ENCODE data around the gene FANCL.
"Not testable (repeated sequence)": the region's sequence is repeated elsewhere in the genome, so short reads cannot be mapped to it uniquely, and the experiment has no call there.

The FANCL gene

DNA sequence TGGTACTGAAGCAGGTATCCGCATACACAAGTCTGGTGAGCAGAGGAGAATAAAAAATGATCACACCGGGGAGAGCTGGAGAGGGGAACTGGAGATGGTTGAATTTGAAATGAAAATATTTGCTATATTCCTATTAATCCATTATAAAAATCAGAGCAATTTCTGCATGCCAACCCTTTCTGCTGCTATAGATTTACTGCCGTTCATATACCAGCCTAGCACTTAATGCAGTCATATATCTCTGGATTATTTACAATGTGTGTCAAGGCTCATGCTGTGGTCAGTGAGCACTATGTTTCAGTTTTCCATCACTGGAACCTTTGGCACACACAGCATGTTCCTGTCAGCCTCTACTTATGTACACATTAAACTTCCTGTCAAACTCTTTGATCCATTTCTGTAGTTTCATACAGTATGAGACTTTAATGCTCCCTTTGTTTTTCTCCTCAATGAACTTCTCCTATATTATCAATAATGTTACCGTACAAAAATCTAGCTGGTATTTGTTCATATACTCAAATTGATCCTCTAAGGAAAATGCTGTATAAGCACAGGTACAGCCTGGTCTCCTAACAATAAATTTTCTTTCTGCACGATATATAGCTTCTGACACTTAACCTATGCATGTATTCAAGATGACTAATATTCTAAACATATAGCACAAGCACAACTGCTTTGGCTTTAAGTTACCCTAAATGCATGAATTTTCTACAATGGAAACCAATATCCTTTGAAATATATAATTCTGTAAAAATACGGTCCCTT, 36.7 kb downstream of the FANCL start:
- Histone ChIP-seq H3K27me3 (ENCODE audit: insufficient read depth, low read length) (no peaks in the 10 kb centered on the region), H3K4me3 (ENCODE audit: low read length) (no peak overlapping the region), H3K9me3 (ENCODE audit: insufficient read depth, low read depth, low read length) (no peaks in the 10 kb centered on the region), H3K4me1 (ENCODE audit: insufficient read depth, low read length) (peaks cover 21% of the 10 kb centered on the region), H3K9ac (ENCODE audit: low read depth, low read length) (no peak overlapping the region), H3K27ac (ENCODE audit: low read depth, low read length) (no peak overlapping the region), H3K36me3 (ENCODE audit: insufficient read depth, low read length) (peaks cover 53% of the 10 kb centered on the region)
- WGBS = 96% methylated on average over 6 of the region's 6 CpGs

DNA sequence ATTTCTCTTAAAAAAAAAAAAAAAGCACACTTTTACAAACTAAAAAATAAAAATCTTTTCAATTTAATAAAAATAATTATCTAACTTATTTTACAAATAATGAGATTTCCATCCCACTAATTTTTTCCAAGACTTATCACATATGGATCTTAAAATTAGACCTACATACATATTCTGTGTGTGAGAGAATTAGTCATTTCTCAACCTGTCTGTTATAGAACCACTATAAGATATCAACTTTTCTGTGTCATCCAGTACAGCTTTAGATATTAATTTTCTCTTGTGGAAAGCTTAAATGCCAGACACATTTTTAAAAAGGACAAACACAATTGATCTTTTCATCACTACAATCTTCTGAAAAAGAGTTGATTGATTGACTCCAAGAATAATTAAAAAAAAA, 38.1 kb downstream of the FANCL start:
- Histone ChIP-seq H3K27ac (ENCODE audit: low read depth, low read length) (no peak overlapping the region), H3K4me1 (ENCODE audit: insufficient read depth, low read length) (peaks cover 15% of the 10 kb centered on the region), H3K9me3 (ENCODE audit: insufficient read depth, low read depth, low read length) (no peaks in the 10 kb centered on the region), H3K36me3 (ENCODE audit: insufficient read depth, low read length) (peaks cover 64% of the 10 kb centered on the region), H3K4me3 (ENCODE audit: low read length) (no peak overlapping the region), H3K9ac (ENCODE audit: low read depth, low read length) (no peak overlapping the region), H3K27me3 (ENCODE audit: insufficient read depth, low read length) (no peaks in the 10 kb centered on the region)

DNA sequence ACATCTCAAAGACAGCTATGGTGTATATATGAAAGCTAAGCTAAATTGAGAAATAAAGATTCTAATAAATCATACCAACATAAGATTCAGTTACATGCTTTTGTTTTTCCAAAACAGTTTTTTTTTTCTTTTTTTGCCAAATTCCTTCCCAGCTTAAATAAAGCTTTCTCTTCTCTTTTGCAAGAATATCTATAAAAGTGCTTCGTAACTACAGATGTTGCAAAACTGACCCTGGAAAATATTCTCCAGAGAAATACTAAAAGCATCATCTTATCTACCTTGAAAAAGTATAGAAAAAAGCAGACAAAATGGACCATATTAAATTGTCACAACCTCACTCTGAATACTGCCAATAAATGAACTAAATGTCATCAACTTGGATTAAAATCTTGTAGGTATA, 38.7 kb downstream of the FANCL start:
- 96% methylated on average over 1 of the region's 1 CpG for WGBS
- H3K9me3 ChIP-seq (ENCODE audit: insufficient read depth, low read depth, low read length) = no peaks in the 10 kb centered on the region
- peaks cover 9% of the 10 kb centered on the region for H3K4me1 ChIP-seq (ENCODE audit: insufficient read depth, low read length)
- H3K9ac ChIP-seq (ENCODE audit: low read depth, low read length) = no peak overlapping the region
- H3K4me3 ChIP-seq (ENCODE audit: low read length) = no peak overlapping the region
- H3K27ac ChIP-seq (ENCODE audit: low read depth, low read length) = no peak overlapping the region
- H3K27me3 ChIP-seq (ENCODE audit: insufficient read depth, low read length) = no peaks in the 10 kb centered on the region
- H3K36me3 ChIP-seq (ENCODE audit: insufficient read depth, low read length) = peaks cover 70% of the 10 kb centered on the region

DNA sequence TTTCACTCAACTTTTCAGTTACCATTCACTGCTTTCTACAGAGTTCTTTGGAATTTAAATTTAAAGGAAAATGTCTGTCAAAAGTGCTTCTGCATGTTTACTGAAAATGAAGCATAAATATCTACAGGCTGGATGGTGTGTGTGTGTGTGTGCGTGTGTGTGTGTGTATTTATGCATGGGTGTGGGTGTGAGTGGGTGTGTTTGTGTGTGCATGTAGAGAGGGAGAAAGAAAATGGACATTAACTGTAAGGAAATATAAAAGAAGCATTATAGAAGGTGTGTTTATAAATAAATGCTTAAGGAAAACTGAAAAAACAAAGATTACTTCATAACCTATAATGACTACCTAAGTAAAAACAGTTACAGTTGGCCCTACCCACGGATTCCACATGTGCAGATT, 43.2 kb downstream of the FANCL start:
- no peak overlapping the region for H3K9ac ChIP-seq (ENCODE audit: low read depth, low read length)
- no peaks in the 10 kb centered on the region for H3K4me1 ChIP-seq (ENCODE audit: insufficient read depth, low read length)
- WGBS = 93% methylated on average over 2 of the region's 2 CpGs
- H3K36me3 ChIP-seq (ENCODE audit: insufficient read depth, low read length) = peaks cover 83% of the 10 kb centered on the region
- H3K9me3 ChIP-seq (ENCODE audit: insufficient read depth, low read depth, low read length) = no peaks in the 10 kb centered on the region
- H3K4me3 ChIP-seq (ENCODE audit: low read length) = no peak overlapping the region
- H3K27ac ChIP-seq (ENCODE audit: low read depth, low read length) = no peak overlapping the region
- H3K27me3 ChIP-seq (ENCODE audit: insufficient read depth, low read length) = no peaks in the 10 kb centered on the region

DNA sequence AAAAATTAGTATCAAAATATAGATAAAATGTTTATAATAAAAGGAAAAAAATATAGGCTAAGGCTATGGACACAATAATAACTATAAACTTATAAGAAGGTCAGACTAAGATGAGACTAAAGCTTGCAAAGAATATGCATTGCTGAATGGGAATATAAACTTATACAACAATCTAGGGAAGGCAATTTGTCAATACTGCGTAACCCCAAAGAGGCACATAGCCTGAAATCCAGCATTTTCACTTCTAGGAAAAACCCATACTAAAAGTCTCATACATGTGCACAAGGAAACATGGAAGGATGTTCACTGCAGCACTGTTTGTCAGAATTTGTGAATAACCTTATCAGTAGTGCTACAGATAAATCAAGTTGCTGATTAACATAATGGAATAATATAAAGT, 45.5 kb downstream of the FANCL start:
- H3K9me3 ChIP-seq (ENCODE audit: insufficient read depth, low read depth, low read length) = no peaks in the 10 kb centered on the region
- no peaks in the 10 kb centered on the region for H3K4me1 ChIP-seq (ENCODE audit: insufficient read depth, low read length)
- H3K4me3 ChIP-seq (ENCODE audit: low read length) = no peak overlapping the region
- H3K36me3 ChIP-seq (ENCODE audit: insufficient read depth, low read length) = peaks cover 68% of the 10 kb centered on the region
- no peak overlapping the region for H3K9ac ChIP-seq (ENCODE audit: low read depth, low read length)
- H3K27me3 ChIP-seq (ENCODE audit: insufficient read depth, low read length) = no peaks in the 10 kb centered on the region
- H3K27ac ChIP-seq (ENCODE audit: low read depth, low read length) = no peak overlapping the region
- 100% methylated on average over 1 of the region's 1 CpG for WGBS

DNA sequence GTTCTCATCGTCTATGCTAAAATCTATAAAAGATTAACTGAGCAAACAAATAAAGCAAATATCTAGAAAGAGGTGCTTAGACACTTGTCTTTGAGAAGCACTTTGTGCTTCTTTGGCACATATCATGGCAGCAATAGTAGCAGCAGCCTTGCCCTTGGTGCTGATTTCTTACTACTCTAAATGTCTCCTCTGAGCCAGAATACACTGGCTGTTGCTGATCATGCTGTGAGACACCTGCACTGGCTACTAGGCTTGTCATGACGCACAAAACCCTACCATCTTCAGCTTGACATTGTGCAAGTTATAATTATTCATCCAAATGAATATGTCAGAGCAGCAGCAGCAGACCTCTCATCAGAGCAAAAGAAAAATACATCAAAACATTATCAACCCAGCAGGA, 46.7 kb downstream of the FANCL start:
- H3K36me3 ChIP-seq (ENCODE audit: insufficient read depth, low read length) = peaks cover 63% of the 10 kb centered on the region
- 94% methylated on average over 2 of the region's 2 CpGs for WGBS
- no peak overlapping the region for H3K9ac ChIP-seq (ENCODE audit: low read depth, low read length)
- no peaks in the 10 kb centered on the region for H3K27me3 ChIP-seq (ENCODE audit: insufficient read depth, low read length)
- no peaks in the 10 kb centered on the region for H3K9me3 ChIP-seq (ENCODE audit: insufficient read depth, low read depth, low read length)
- H3K4me1 ChIP-seq (ENCODE audit: insufficient read depth, low read length) = no peaks in the 10 kb centered on the region
- H3K4me3 ChIP-seq (ENCODE audit: low read length) = no peak overlapping the region
- H3K27ac ChIP-seq (ENCODE audit: low read depth, low read length) = no peak overlapping the region

DNA sequence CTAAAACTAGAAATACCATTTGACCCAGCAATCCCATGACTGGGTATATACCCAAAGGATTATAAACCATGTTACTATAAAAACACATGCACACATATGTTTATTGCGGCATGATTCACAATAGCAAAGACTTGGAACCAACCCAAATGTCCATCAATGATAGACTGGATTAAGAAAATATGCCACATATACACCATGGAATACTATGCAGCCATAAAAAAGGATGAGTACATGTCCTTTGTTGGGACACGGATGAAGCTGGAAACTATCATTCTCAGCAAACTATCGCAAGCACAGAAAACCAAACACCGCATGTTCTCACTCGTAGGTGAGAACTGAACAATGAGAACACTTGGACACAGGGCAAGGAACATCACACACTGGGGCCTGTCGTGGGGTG, 54.1 kb downstream of the FANCL start:
- not testable (repeated sequence) for H3K9me3 ChIP-seq (ENCODE audit: insufficient read depth, low read depth, low read length); H3K4me1 ChIP-seq (ENCODE audit: insufficient read depth, low read length); H3K27me3 ChIP-seq (ENCODE audit: insufficient read depth, low read length); H3K9ac ChIP-seq (ENCODE audit: low read depth, low read length); H3K4me3 ChIP-seq (ENCODE audit: low read length); H3K27ac ChIP-seq (ENCODE audit: low read depth, low read length)
- peaks cover 37% of the 10 kb centered on the region for H3K36me3 ChIP-seq (ENCODE audit: insufficient read depth, low read length)
- 96% methylated on average over 6 of the region's 6 CpGs for WGBS

DNA sequence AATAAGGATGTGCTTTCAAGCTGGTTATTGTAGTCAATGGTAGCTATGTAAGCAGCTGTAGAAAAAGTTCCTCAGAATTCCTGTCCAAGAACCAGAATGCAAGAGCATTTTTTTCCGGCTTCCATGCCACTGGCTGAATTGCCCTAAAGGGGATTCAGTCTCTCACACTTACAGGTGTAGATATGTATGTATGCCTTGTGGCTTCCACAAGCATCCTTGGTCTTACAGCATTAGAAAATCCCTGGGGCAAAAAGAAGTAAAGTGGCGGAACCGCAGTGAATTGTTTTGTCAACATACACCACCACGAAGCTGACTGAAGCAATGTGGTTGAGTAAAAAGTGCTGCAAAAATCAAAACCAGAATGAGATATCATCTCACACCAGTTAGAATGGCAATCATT, 54.6 kb downstream of the FANCL start:
- Histone ChIP-seq H3K9me3 (ENCODE audit: insufficient read depth, low read depth, low read length) (no peaks in the 10 kb centered on the region), H3K9ac (ENCODE audit: low read depth, low read length) (no peak overlapping the region), H3K4me1 (ENCODE audit: insufficient read depth, low read length) (no peaks in the 10 kb centered on the region), H3K27ac (ENCODE audit: low read depth, low read length) (no peak overlapping the region), H3K27me3 (ENCODE audit: insufficient read depth, low read length) (no peaks in the 10 kb centered on the region), H3K4me3 (ENCODE audit: low read length) (no peak overlapping the region), H3K36me3 (ENCODE audit: insufficient read depth, low read length) (peaks cover 35% of the 10 kb centered on the region)
- 94% methylated on average over 4 of the region's 4 CpGs for WGBS

DNA sequence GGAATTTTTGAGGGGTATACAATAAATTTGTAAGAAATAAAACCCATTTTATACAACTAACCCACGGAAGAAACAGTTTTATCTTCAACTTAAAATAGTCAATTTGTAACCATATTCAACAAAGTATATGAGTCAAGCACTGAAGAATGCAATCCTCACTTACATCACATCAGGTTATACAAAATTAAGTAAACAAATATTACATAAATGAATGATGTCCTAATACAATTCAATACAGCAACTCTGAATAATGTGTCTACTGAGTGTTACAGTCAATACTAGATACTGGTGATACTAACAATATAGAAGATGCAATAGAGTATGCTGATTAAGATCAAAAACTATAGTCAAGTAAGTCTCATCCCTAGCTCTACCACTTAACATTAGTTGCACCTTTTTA, 58.6 kb downstream of the FANCL start:
- Histone ChIP-seq H3K36me3 (ENCODE audit: insufficient read depth, low read length) (peaks cover 20% of the 10 kb centered on the region), H3K4me1 (ENCODE audit: insufficient read depth, low read length) (no peaks in the 10 kb centered on the region), H3K4me3 (ENCODE audit: low read length) (no peak overlapping the region), H3K9ac (ENCODE audit: low read depth, low read length) (no peak overlapping the region), H3K27me3 (ENCODE audit: insufficient read depth, low read length) (no peaks in the 10 kb centered on the region), H3K9me3 (ENCODE audit: insufficient read depth, low read depth, low read length) (no peaks in the 10 kb centered on the region), H3K27ac (ENCODE audit: low read depth, low read length) (no peak overlapping the region)
- 100% methylated on average over 1 of the region's 1 CpG for WGBS

DNA sequence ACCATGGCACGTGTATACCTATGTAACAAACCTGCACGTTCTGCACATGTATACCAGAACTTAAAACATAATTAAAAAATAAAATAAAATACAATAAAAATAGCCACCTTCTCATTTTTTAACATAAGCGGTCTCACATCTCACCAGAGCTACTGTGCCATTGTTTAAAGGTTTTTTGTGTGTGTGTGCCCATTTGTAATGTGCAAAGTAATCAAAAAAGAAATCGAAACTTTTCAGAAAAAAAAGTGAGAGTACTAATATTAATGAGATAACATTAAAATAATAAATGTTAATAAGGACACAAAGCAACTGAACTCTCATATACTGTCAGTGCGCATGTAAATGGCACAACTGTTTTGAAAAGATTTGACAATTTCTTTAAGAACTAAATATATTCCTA, 60.5 kb downstream of the FANCL start:
- Histone ChIP-seq H3K9me3 (ENCODE audit: insufficient read depth, low read depth, low read length) (no peaks in the 10 kb centered on the region), H3K27me3 (ENCODE audit: insufficient read depth, low read length) (no peaks in the 10 kb centered on the region), H3K4me3 (ENCODE audit: low read length) (no peak overlapping the region), H3K36me3 (ENCODE audit: insufficient read depth, low read length) (peaks cover 19% of the 10 kb centered on the region; the same call in 1 of the 2 replicates), H3K4me1 (ENCODE audit: insufficient read depth, low read length) (no peaks in the 10 kb centered on the region), H3K27ac (ENCODE audit: low read depth, low read length) (no peak overlapping the region), H3K9ac (ENCODE audit: low read depth, low read length) (no peak overlapping the region)
- WGBS = 90% methylated on average over 2 of the region's 5 CpGs

DNA sequence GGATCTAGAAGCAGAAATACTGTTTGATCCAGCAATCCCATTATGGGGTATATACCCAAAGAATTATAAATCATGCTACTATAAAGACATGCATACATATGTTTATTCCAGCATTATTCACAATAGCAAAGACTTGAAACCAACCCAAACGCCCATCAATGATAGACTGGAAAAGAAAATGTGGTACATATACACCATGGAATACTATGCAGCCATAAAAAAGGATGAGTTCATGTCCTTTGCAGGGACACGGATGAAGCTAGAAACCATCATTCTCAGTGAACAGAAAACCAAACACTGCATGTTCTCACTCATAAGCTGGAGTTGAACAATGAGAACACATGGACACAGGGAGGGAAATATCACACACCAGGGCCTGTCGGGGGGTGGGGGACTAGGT, 61.0 kb downstream of the FANCL start:
- not testable (repeated sequence) for H3K4me1 ChIP-seq (ENCODE audit: insufficient read depth, low read length); H3K9ac ChIP-seq (ENCODE audit: low read depth, low read length)
- WGBS = 95% methylated on average over 3 of the region's 3 CpGs

DNA sequence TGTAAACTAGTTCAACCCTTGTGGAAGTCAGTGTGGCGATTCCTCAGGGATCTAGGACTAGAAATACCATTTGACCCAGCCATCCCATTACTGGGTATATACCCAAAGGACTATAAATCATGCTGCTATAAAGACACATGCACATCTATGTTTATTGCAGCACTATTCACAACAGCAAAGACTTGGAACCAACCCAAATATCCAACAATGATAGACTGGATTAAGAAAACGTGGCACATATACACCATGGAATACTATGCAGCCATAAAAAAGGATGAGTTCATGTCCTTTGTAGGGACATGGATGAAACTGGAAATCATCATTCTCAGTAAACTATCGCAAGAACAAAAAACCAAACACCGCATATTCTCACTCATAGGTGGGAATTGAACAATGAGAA, 63.9 kb downstream of the FANCL start:
- H3K27ac ChIP-seq (ENCODE audit: low read depth, low read length); H3K27me3 ChIP-seq (ENCODE audit: insufficient read depth, low read length); H3K4me3 ChIP-seq (ENCODE audit: low read length); H3K9me3 ChIP-seq (ENCODE audit: insufficient read depth, low read depth, low read length); H3K4me1 ChIP-seq (ENCODE audit: insufficient read depth, low read length); H3K9ac ChIP-seq (ENCODE audit: low read depth, low read length): not testable (repeated sequence)
- peaks cover 14% of the 10 kb centered on the region; the same call in 1 of the 2 replicates for H3K36me3 ChIP-seq (ENCODE audit: insufficient read depth, low read length)
- WGBS = no CpG with 5 or more reads among the region's 4 CpGs

More for the DNA sequence above, 61.0 kb downstream of the FANCL start:
- H3K27me3 ChIP-seq (ENCODE audit: insufficient read depth, low read length); H3K9me3 ChIP-seq (ENCODE audit: insufficient read depth, low read depth, low read length); H3K4me3 ChIP-seq (ENCODE audit: low read length); H3K27ac ChIP-seq (ENCODE audit: low read depth, low read length): not testable (repeated sequence)
- peaks cover 19% of the 10 kb centered on the region; the same call in 1 of the 2 replicates for H3K36me3 ChIP-seq (ENCODE audit: insufficient read depth, low read length)

All from HUES64 (cell line).